Pulmonary artery endothelial cell (primary cell): ENCODE data around the gene TCHHL1. TPM values are rescaled to one million over a fixed set of nuclear protein-coding genes. Genes with fewer than 3 reads are reported as not detected.

Experiments used
- DNase-seq: peaks from one replicate; pipeline ENCODE4 v3.0.0-alpha.2; 2011; ENCODE audit warnings: low read depth, low spot score
- total RNA-seq: library from RNA; depleted of rRNA; stranded (reverse); fragments of >200 nt; gene quantifications from 2 replicates; pipeline ENCODE4 v1.2.3, GENCODE V29; 2014

Gene TCHHL1
- total RNA-seq, 1 donor from 2014 or later, result not detected

GRCh38 chr1:152038871-152039270 lies 50.0 kb downstream of the TCHHL1 start:
- no peak for DNase-seq

GRCh38 chr1:152036267-152037216 lies 52.3 kb downstream of the TCHHL1 start, which contains the start of gene S100A11:
TSS of gene S100A11 (minus strand) at chr1:152037004. CDS start at chr1:152036915, 89 bp downstream.
- peak; percentile 29 for DNase-seq

- no peak for DNase-seq
Observed at GRCh38 chr1:152035539-152036266, 53.2 kb downstream of the TCHHL1 start.

- no peak for DNase-seq
Observed at GRCh38 chr1:152034654-152035538, 54.0 kb downstream of the TCHHL1 start.

GRCh38 chr1:152034324-152034653 lies 54.6 kb downstream of the TCHHL1 start:
- DNase-seq, result no peak

Other genes starting within 250 kb of the TCHHL1 start
- gene C2CD4D, start 249.2 kb downstream of the TCHHL1 start, total RNA-seq, result 0.04 and 0.07 TPM in 2 replicates
- not detected in 2 replicates for gene THEM5, start 235.4 kb downstream of the TCHHL1 start, total RNA-seq
- 11.4 and 18.0 TPM in 2 replicates for gene THEM4, start 179.6 kb downstream of the TCHHL1 start, total RNA-seq
- gene S100A10, start 95.2 kb downstream of the TCHHL1 start, total RNA-seq, result 144 and 182 TPM in 2 replicates
- 22.9 and 33.5 TPM in 2 replicates for gene S100A11, start 52.1 kb downstream of the TCHHL1 start, total RNA-seq
- gene TCHH, start 26.4 kb upstream of the TCHHL1 start, total RNA-seq, result under 0.01 TPM in 1 of 2 replicates, not detected in the other
- gene RPTN, start 70.2 kb upstream of the TCHHL1 start, total RNA-seq, result not detected in 2 replicates
- not detected in 2 replicates for gene HRNR, start 135.1 kb upstream of the TCHHL1 start, total RNA-seq
- gene FLG, start 236.2 kb upstream of the TCHHL1 start, total RNA-seq, result not detected in 2 replicates